ENCODE data around the gene PHEX. TPM values are rescaled to one million over a fixed set of nuclear protein-coding genes. Genes with fewer than 3 reads are reported as not detected.

PHEX gene
- total and polyA plus RNA-seq, 2 experiments from 2014 or later: 0.05 to 0.21 TPM

- H3K9me3 Mint-ChIP-seq: no peaks in the 10 kb centered on the region; the same call in 2 of the 3 replicates
- ATAC-seq (no peak), DNase-seq (ENCODE audit: low spot score) (no peak)
- Histone ChIP-seq H4K20me1 (replicated peaks; ENCODE audit: insufficient read depth) (no peaks in the 10 kb centered on the region), H3F3A (replicated peaks; ENCODE audit: low read depth) (no peaks in the 10 kb centered on the region), H3K9me2 (ENCODE audit: insufficient read depth) (no peaks in the 10 kb centered on the region), H2AFZ (no peak overlapping the region), H3K27me3 (ENCODE audit: insufficient read depth) (no peaks in the 10 kb centered on the region), H3K79me2 (replicated peaks; ENCODE audit: insufficient read depth) (no peaks in the 10 kb centered on the region), H3K4me3 (no peak overlapping the region), H3K27ac (ENCODE audit: low read depth) (no peak overlapping the region), H3K4me2 (no peak overlapping the region), H3K4me1 (ENCODE audit: insufficient read depth) (no peaks in the 10 kb centered on the region), H3K36me3 (ENCODE audit: insufficient read depth) (no peaks in the 10 kb centered on the region)
- no peak overlapping the region for H3K27ac Mint-ChIP-seq
- no peaks in the 10 kb centered on the region for H3K27me3 Mint-ChIP-seq (ENCODE audit: insufficient read depth, low read depth, poor library complexity)
- H3K36me3 Mint-ChIP-seq (ENCODE audit: low read depth): no peaks in the 10 kb centered on the region
- TF ChIP-seq CREB1 (CRISPR knock-in tag; IDR thresholded peaks at IDR 0.05; ENCODE audit: low read depth) (no peak), POLR2AphosphoS5 (IDR thresholded peaks at IDR 0.05; ENCODE audit: low read depth) (no peak), JUNB (IDR thresholded peaks at IDR 0.05; ENCODE audit: unreplicated experiment) (no peak), ZNF462 (CRISPR knock-in tag; IDR thresholded peaks at IDR 0.05) (no peak), ZNF114 (CRISPR knock-in tag; IDR thresholded peaks at IDR 0.05) (no peak), ETS1 (IDR thresholded peaks at IDR 0.05) (no peak), EZH2phosphoT487 (IDR thresholded peaks at IDR 0.05; ENCODE audit: unreplicated experiment) (no peak), CTCF (conservative IDR thresholded peaks at IDR 0.05; ENCODE audit: low read depth in 2 of 2) (no peak), NANOG (IDR thresholded peaks at IDR 0.05; ENCODE audit: borderline replicate concordance) (no peak), STAT1 (IDR thresholded peaks at IDR 0.05; ENCODE audit: unreplicated experiment) (no peak), REST (IDR thresholded peaks at IDR 0.05; ENCODE audit: unreplicated experiment) (no peak)
- H3K4me3 Mint-ChIP-seq: no peak overlapping the region
- no peaks in the 10 kb centered on the region for H3K4me1 Mint-ChIP-seq
Observed at GRCh38 chrX:22063284-22063683, 31.2 kb downstream of the PHEX start.
